HG03064 (cell line): ENCODE data around the gene KIF27.
"Not testable (repeated sequence)": the region's sequence is repeated elsewhere in the genome, so short reads cannot be mapped to it uniquely, and the experiment has no call there.

Source experiments
- ATAC-seq: cut with Tn5 transposase; IDR thresholded peaks from one replicate; pipeline ENCODE4 v1.9.1; 2021; ENCODE audit warnings: low read depth; ENCODE audit not compliant: unreplicated experiment

The KIF27 gene

GRCh38 chr9:83920927-83921707 lies at the start of gene KIF27:
KIF27 (minus strand) TSS chr9:83921432; CDS start chr9:83915591, 5,841 bp downstream.
- ATAC-seq = peak; percentile 90

GRCh38 chr9:83969602-83970001 lies 48.4 kb upstream of the KIF27 start:
- no peak for ATAC-seq

GRCh38 chr9:83967073-83967472 lies 45.8 kb upstream of the KIF27 start:
- no peak for ATAC-seq

- no peak for ATAC-seq
These were observed 45.0 kb upstream of the KIF27 start for GRCh38 chr9:83966209-83966582.

- ATAC-seq = no peak
These were observed 44.3 kb upstream of the KIF27 start for GRCh38 chr9:83965350-83966208.

- ATAC-seq = no peak
These were observed 43.7 kb upstream of the KIF27 start for GRCh38 chr9:83964973-83965349.

GRCh38 chr9:83962165-83962564 lies 40.9 kb upstream of the KIF27 start:
- ATAC-seq = no peak

GRCh38 chr9:83960991-83961390 lies 39.8 kb upstream of the KIF27 start:
- ATAC-seq = no peak

GRCh38 chr9:83959061-83959460 lies 37.8 kb upstream of the KIF27 start:
- ATAC-seq = no peak

GRCh38 chr9:83957248-83957513 lies 35.9 kb upstream of the KIF27 start:
- no peak for ATAC-seq

- ATAC-seq = peak; percentile 79
These were observed 35.4 kb upstream of the KIF27 start for GRCh38 chr9:83956436-83957247.

- ATAC-seq = peak; percentile 48
These were observed 34.8 kb upstream of the KIF27 start for GRCh38 chr9:83956086-83956435.

GRCh38 chr9:83948096-83948495 lies 26.9 kb upstream of the KIF27 start:
- ATAC-seq = not testable (repeated sequence)

GRCh38 chr9:83940590-83941303 lies 19.5 kb upstream of the KIF27 start:
- no peak for ATAC-seq

- ATAC-seq = no peak
These were observed 16.7 kb upstream of the KIF27 start for GRCh38 chr9:83937861-83938455.

GRCh38 chr9:83936523-83936922 lies 15.3 kb upstream of the KIF27 start:
- ATAC-seq = no peak

- no peak for ATAC-seq
These were observed 14.2 kb upstream of the KIF27 start for GRCh38 chr9:83935276-83935935.

- no peak for ATAC-seq
These were observed 13.5 kb upstream of the KIF27 start for GRCh38 chr9:83934569-83935275.

GRCh38 chr9:83933790-83934189 lies 12.6 kb upstream of the KIF27 start:
- no peak for ATAC-seq
